K562 (cell line): ENCODE data around the gene PCED1B. TPM values are rescaled to one million over a fixed set of nuclear protein-coding genes. Genes with fewer than 3 reads are reported as not detected.

Experiments used
- C11orf30 ChIP-seq: fragments of 450-650 bp; IDR thresholded peaks from 2 replicates; pipeline ENCODE4 v1.6.1; 2016; ENCODE audit warnings: low read depth, mild to moderate bottlenecking
- DNMT1 ChIP-seq: fragments of 450-650 bp; IDR thresholded peaks from 2 replicates; pipeline ENCODE4 v1.6.1; 2016; ENCODE audit warnings: antibody characterized with exemption, mild to moderate bottlenecking
- ELF1 ChIP-seq: fragments of 200-800 bp; sonication (Bioruptor generic); IDR thresholded peaks from 2 replicates; pipeline ENCODE4 v1.6.1; 2016; ENCODE audit warnings: missing genetic modification characterization, missing compliant biosample characterization
- ELF4 ChIP-seq: fragments of 450-650 bp; formaldehyde crosslinking; IDR thresholded peaks from 2 replicates; pipeline ENCODE4 v1.4.0; 2022; ENCODE audit warnings: missing genetic modification characterization
- ETV1 ChIP-seq: fragments of 450-650 bp; conservative IDR thresholded peaks from 2 replicates; pipeline ENCODE4 v1.6.1; 2016; ENCODE audit warnings: missing genetic modification characterization, control low read depth, low read depth, missing compliant biosample characterization
- FOSL1 ChIP-seq: fragments of 200-800 bp; sonication (Bioruptor generic); conservative IDR thresholded peaks from 2 replicates; pipeline ENCODE4 v1.6.1; 2016; ENCODE audit warnings: missing genetic modification characterization, missing compliant biosample characterization
- GATAD2A ChIP-seq: fragments of 450-650 bp; IDR thresholded peaks from 2 replicates; pipeline ENCODE4 v1.6.1; 2017
- HDAC2 ChIP-seq: fragments of 450-650 bp; IDR thresholded peaks from 2 replicates; pipeline ENCODE4 v1.6.1; 2016; ENCODE audit warnings: mild to moderate bottlenecking
- JUN ChIP-seq, 2 experiments: sonication (generic) in 1 of 2; formaldehyde crosslinking in 1 of 2; IDR thresholded peaks; 2 replicates each; pipeline versions ENCODE4 v1.6.1 to v1.8.0; 2012 to 2022; ENCODE audit warnings: borderline replicate concordance in 2 of 2, mild to moderate bottlenecking in 2 of 2, improper control_type of control experiment in 1 of 2, low read depth in 1 of 2, low read length in 1 of 2, missing genetic modification reagents in 1 of 2
- POU5F1 ChIP-seq: fragments of 150-350 bp; IDR thresholded peaks from 2 replicates; pipeline ENCODE4 v1.6.1; 2014; ENCODE audit warnings: borderline replicate concordance, low read length, low read depth, mild to moderate bottlenecking; ENCODE audit not compliant: partially characterized antibody
- ZNF165 ChIP-seq: fragments of 250-450 bp; sonication (Bioruptor Pico); IDR thresholded peaks from 2 replicates; pipeline ENCODE4 v1.4.0; 2020; ENCODE audit warnings: borderline replicate concordance
- polyA plus RNA-seq, 8 experiments: library from polyadenylated mRNA; depleted of rRNA in 4 of 8; stranded (reverse) in 5 of 8; unstranded in 3 of 8; fragments of >200 nt; fragmentation: Nextera tagmentation in 2 of 8; fragmentation: Illumina TruSeq in 1 of 8; extraction: Ambion mirVana in 2 of 8; extraction: Trizol in 1 of 8; gene quantifications; 2 replicates each; pipeline versions ENCODE4 v1.2.1 to v1.2.3, GENCODE V29; 2011 to 2014; ENCODE audit warnings: inconsistent platforms in 1 of 8, missing spikeins in 1 of 8
- total RNA-seq, 7 experiments: library from RNA; depleted of rRNA in 6 of 7; stranded (reverse); fragments of >200 nt in 6 of 7; fragmentation: Illumina TruSeq in 2 of 7; extraction: Trizol in 2 of 7; gene quantifications; 2 replicates each; pipeline versions ENCODE4 v1.2.1 to v1.2.3, GENCODE V29; 2011 to 2021; ENCODE audit warnings: low replicate concordance in 1 of 7
- TF ChIP-seq, protein P1 (sequence below): fragments of 250-450 bp; sonication (Bioruptor Pico); IDR thresholded peaks from 2 replicates; pipeline ENCODE4 v1.4.0; 2020; ENCODE audit warnings: mild to moderate bottlenecking, moderate library complexity
- TF ChIP-seq, protein P2 (sequence below): fragments of 450-650 bp; formaldehyde crosslinking; IDR thresholded peaks from 2 replicates; pipeline ENCODE4 v1.4.0; 2022; ENCODE audit warnings: mild to moderate bottlenecking, moderate library complexity
- TF ChIP-seq, protein P3 (sequence below): sonication (generic); formaldehyde crosslinking; IDR thresholded peaks from 2 replicates; pipeline ENCODE4 v1.8.1; 2023; ENCODE audit warnings: mild to moderate bottlenecking, missing genetic modification reagents
- TF ChIP-seq, protein P4 (sequence below): fragments of 450-650 bp; IDR thresholded peaks from 2 replicates; pipeline ENCODE4 v1.6.1; 2017; ENCODE audit warnings: antibody characterized with exemption, mild to moderate bottlenecking
- TF ChIP-seq, protein P5 (sequence below): fragments of 450-650 bp; IDR thresholded peaks from 2 replicates; pipeline ENCODE4 v1.6.1; 2017; ENCODE audit warnings: antibody characterized with exemption

The PCED1B gene
- total and polyA plus RNA-seq, 9 of the 15 experiments (the other 6 are each of a cell fraction or from before 2014, with no cell fraction given), result 1.2 to 9.3 (median 2.5) TPM

DNA sequence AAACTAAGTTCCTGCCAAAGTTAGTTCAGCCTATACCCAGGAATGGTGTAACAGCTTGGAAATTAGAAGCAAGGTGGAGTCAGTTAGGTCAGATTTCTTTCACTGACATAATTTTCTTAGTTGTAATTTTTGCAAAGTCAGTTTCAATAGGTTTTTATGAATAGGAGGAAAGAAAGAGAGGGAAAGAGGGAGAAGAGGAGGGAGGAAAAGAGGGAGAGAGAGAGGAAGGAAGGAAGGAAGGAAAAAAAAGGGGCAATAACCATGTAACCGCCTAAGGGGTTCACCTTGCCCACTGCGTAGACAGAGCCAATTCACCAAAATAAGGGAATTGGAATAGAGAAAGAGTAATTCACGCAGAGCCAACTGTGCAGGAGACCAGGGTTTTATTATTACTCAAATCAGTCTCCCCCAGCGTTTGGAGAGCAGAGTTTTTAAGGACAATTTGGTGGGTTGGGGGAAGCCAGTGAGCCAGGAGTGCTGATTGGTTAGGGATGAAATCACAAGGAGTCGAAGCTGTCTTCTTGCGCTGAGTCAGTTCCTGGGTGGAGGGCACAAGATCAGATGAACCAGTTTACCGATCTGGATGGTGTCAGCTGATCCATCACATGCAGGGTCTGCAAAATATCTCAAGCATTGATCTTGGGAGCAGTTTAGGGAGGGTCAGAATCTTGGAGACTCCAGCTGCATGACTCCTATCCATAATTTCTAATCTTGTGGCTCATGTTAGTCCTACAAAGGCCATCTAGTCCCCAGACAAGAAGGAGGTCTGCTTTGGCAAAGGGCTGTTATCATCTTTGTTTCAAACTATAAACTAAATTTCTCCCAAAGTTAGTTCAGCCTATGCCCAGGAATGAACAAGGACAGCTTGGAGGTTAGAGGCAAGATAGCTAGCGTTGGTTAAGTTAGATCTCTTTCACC lies 126.4 kb downstream of the PCED1B start (continued):
- TF ChIP-seq POU5F1, result no peak
- 0 out of 2 replicates have a peak, but pooled peaks have one; percentile 54 for TF ChIP-seq DNMT1
- TF ChIP-seq ELF1 (tag), result peak; percentile 52
- peak; percentile 51; the same call in 1 of the 2 replicates for TF ChIP-seq ETV1
- TF ChIP-seq, protein P1, sequence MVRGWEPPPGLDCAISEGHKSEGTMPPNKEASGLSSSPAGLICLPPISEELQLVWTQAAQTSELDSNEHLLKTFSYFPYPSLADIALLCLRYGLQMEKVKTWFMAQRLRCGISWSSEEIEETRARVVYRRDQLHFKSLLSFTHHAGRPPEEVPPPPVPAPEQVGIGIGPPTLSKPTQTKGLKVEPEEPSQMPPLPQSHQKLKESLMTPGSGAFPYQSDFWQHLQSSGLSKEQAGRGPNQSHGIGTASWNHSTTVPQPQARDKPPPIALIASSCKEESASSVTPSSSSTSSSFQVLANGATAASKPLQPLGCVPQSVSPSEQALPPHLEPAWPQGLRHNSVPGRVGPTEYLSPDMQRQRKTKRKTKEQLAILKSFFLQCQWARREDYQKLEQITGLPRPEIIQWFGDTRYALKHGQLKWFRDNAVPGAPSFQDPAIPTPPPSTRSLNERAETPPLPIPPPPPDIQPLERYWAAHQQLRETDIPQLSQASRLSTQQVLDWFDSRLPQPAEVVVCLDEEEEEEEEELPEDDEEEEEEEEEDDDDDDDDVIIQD (CRISPR knock-in tag), result no peak
- TF ChIP-seq JUN (IDR thresholded peaks at IDR 0.05; ENCODE audit: borderline replicate concordance, low read depth, low read length), result 0 out of 2 replicates have a peak, but pooled peaks have one; percentile 41
- TF ChIP-seq JUN (CRISPR knock-in tag; IDR thresholded peaks at IDR 0.05; ENCODE audit: borderline replicate concordance), result no peak
- TF ChIP-seq C11orf30, result peak; percentile 67
- peak; percentile 86 for TF ChIP-seq FOSL1 (tag)
- TF ChIP-seq, protein P2, sequence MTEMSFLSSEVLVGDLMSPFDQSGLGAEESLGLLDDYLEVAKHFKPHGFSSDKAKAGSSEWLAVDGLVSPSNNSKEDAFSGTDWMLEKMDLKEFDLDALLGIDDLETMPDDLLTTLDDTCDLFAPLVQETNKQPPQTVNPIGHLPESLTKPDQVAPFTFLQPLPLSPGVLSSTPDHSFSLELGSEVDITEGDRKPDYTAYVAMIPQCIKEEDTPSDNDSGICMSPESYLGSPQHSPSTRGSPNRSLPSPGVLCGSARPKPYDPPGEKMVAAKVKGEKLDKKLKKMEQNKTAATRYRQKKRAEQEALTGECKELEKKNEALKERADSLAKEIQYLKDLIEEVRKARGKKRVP (CRISPR knock-in tag), result no peak
- TF ChIP-seq ELF4 (CRISPR knock-in tag), result no peak
- TF ChIP-seq, protein P3, sequence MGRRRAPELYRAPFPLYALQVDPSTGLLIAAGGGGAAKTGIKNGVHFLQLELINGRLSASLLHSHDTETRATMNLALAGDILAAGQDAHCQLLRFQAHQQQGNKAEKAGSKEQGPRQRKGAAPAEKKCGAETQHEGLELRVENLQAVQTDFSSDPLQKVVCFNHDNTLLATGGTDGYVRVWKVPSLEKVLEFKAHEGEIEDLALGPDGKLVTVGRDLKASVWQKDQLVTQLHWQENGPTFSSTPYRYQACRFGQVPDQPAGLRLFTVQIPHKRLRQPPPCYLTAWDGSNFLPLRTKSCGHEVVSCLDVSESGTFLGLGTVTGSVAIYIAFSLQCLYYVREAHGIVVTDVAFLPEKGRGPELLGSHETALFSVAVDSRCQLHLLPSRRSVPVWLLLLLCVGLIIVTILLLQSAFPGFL, result no peak
- TF ChIP-seq GATAD2A, result no peak
- TF ChIP-seq HDAC2, result peak; percentile 75; the same call in 1 of the 2 replicates
- TF ChIP-seq, protein P4, sequence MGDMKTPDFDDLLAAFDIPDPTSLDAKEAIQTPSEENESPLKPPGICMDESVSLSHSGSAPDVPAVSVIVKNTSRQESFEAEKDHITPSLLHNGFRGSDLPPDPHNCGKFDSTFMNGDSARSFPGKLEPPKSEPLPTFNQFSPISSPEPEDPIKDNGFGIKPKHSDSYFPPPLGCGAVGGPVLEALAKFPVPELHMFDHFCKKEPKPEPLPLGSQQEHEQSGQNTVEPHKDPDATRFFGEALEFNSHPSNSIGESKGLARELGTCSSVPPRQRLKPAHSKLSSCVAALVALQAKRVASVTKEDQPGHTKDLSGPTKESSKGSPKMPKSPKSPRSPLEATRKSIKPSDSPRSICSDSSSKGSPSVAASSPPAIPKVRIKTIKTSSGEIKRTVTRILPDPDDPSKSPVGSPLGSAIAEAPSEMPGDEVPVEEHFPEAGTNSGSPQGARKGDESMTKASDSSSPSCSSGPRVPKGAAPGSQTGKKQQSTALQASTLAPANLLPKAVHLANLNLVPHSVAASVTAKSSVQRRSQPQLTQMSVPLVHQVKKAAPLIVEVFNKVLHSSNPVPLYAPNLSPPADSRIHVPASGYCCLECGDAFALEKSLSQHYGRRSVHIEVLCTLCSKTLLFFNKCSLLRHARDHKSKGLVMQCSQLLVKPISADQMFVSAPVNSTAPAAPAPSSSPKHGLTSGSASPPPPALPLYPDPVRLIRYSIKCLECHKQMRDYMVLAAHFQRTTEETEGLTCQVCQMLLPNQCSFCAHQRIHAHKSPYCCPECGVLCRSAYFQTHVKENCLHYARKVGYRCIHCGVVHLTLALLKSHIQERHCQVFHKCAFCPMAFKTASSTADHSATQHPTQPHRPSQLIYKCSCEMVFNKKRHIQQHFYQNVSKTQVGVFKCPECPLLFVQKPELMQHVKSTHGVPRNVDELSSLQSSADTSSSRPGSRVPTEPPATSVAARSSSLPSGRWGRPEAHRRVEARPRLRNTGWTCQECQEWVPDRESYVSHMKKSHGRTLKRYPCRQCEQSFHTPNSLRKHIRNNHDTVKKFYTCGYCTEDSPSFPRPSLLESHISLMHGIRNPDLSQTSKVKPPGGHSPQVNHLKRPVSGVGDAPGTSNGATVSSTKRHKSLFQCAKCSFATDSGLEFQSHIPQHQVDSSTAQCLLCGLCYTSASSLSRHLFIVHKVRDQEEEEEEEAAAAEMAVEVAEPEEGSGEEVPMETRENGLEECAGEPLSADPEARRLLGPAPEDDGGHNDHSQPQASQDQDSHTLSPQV, result peak; percentile 67; the same call in 1 of the 2 replicates
- TF ChIP-seq ZNF165, result peak; percentile 57; the same call in 1 of the 2 replicates
- TF ChIP-seq, protein P5, sequence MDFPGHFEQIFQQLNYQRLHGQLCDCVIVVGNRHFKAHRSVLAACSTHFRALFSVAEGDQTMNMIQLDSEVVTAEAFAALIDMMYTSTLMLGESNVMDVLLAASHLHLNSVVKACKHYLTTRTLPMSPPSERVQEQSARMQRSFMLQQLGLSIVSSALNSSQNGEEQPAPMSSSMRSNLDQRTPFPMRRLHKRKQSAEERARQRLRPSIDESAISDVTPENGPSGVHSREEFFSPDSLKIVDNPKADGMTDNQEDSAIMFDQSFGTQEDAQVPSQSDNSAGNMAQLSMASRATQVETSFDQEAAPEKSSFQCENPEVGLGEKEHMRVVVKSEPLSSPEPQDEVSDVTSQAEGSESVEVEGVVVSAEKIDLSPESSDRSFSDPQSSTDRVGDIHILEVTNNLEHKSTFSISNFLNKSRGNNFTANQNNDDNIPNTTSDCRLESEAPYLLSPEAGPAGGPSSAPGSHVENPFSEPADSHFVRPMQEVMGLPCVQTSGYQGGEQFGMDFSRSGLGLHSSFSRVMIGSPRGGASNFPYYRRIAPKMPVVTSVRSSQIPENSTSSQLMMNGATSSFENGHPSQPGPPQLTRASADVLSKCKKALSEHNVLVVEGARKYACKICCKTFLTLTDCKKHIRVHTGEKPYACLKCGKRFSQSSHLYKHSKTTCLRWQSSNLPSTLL, result peak; percentile 62; the same call in 1 of the 2 replicates
